Measurements from ENCODE around the gene NPLOC4.
"Not testable (repeated sequence)": the region's sequence is repeated elsewhere in the genome, so short reads cannot be mapped to it uniquely, and the experiment has no call there.

NPLOC4 gene

DNA sequence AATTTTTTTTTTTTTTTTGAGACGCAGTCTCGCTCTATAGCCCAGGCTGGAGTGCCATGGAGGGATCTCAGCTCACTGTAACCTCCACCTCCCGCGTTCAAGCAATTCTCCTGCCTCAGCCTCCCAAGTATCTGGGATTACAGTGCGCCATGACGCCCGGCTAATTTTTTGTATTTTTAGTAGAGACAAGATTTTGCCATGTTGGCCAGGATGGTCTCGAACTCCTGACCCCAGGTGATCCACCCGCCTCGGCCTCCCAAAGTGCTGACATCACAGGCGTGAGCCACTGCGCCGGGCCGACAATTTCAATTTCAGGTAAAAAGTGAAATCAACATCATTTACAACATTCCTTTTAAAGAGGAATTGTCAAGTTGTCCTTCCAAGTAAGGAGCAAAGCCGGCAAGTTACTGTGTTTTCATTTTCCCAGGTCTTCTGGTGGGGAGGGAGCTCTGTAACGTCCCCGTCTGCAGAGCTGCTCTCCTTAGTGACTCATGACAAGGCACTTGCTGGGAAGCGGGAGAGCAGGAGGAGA, 873 bp downstream of the NPLOC4 start:
- TF ChIP-seq, protein P1, sequence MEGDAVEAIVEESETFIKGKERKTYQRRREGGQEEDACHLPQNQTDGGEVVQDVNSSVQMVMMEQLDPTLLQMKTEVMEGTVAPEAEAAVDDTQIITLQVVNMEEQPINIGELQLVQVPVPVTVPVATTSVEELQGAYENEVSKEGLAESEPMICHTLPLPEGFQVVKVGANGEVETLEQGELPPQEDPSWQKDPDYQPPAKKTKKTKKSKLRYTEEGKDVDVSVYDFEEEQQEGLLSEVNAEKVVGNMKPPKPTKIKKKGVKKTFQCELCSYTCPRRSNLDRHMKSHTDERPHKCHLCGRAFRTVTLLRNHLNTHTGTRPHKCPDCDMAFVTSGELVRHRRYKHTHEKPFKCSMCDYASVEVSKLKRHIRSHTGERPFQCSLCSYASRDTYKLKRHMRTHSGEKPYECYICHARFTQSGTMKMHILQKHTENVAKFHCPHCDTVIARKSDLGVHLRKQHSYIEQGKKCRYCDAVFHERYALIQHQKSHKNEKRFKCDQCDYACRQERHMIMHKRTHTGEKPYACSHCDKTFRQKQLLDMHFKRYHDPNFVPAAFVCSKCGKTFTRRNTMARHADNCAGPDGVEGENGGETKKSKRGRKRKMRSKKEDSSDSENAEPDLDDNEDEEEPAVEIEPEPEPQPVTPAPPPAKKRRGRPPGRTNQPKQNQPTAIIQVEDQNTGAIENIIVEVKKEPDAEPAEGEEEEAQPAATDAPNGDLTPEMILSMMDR (IDR thresholded peaks at IDR 0.05; ENCODE audit: borderline replicate concordance, insufficient read depth, low read depth, low read length) = no peak
- H3K4me3 ChIP-seq (ENCODE audit: low read depth, low read length) = peak overlapping the region; percentile 89

DNA sequence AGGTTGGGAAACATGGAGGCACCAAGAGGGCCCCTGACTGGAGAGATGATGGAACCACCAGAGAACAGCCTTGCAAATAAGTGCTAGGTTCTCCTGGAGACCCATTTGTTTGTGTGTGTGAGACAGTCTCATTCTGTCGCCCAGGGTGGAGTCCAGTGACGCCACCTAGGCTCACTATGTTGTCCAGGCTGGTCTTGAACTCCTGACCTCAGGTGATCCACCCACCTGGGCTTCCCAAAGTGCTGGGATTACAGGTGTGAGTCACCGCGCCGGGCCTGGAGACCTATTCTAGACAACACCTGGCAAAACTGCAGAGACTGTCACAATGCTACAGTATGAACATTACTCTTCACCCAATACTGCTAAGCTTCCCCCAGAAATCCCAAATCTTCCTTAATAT, 1.5 kb downstream of the NPLOC4 start:
- TF ChIP-seq, protein P1 (IDR thresholded peaks at IDR 0.05; ENCODE audit: borderline replicate concordance, insufficient read depth, low read depth, low read length) = no peak
- no peak overlapping the region for H3K4me3 ChIP-seq (ENCODE audit: low read depth, low read length)

DNA sequence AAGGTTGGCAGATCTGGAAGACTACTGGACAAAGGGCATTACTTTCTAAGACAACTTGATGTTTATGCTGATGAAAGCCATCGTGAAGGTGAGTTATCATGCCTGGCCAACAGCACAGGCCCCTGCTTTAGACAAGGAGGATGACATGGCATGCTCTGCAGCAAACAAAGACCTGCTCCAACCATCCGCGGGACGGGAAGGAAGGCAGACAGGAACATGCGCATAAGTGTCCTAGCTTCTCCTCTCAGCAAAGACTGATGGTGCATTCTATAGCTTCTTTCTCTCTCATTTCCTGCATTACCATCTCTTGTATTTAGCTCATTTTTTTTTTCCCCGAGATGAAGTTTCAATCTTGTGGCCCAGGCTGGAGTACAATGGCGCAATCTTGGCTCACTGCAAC, 5.4 kb downstream of the NPLOC4 start:
- no peak overlapping the region for H3K4me3 ChIP-seq (ENCODE audit: low read depth, low read length)
- TF ChIP-seq, protein P1 (IDR thresholded peaks at IDR 0.05; ENCODE audit: borderline replicate concordance, insufficient read depth, low read depth, low read length) = no peak

DNA sequence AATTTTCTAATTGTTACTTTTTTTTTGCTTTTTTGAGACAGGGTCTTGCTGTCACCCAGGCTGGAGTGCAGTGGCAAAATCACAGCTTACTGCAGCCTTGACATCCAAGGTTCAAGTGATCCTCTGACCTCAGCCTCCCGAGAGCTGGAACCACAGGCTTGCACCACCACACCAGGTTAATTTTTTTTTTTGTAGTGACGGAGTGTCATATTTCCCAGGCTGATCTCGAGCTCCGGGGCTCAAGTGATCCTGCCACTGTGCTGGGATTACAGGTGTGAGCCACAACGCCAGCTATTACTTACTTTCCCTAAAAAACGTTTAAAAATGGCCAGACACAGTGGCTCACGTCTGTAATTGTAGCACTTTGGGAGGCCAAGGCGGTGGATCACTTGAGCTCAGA, 6.6 kb downstream of the NPLOC4 start:
- H3K4me3 ChIP-seq (ENCODE audit: low read depth, low read length) = no peak overlapping the region
- TF ChIP-seq, protein P1 (IDR thresholded peaks at IDR 0.05; ENCODE audit: borderline replicate concordance, insufficient read depth, low read depth, low read length) = no peak

DNA sequence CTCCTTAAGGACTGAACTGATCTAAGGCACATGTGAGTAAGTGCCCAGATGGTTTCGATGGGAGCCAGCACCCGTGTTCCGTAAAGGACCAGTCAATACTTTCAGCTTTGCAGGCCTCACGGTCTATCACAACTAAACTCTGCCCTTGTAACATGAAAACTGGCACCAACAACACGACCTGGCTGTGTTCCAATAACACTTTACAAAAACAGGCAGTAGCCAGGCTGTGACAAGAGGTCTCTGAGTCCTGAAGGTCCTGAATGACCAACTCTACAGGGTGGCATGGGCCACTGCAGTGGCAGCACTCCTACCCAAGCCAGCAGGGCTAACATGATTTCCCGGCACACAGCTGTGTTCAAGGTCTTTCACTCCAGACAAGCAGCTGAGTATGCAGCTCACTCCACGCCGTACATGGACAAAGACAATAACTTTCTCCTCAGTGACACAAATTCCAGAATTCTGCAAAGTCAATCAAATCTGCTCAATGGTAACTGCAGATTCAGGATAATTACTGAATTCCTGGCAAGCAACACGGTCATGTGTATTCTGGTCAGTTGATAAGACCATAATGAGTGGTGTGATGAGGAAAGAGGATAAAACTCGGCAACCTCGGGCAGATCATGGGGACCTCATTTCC, 15.3 kb downstream of the NPLOC4 start:
- no peak overlapping the region for H3K4me3 ChIP-seq (ENCODE audit: low read depth, low read length)
- TF ChIP-seq, protein P1 (IDR thresholded peaks at IDR 0.05; ENCODE audit: borderline replicate concordance, insufficient read depth, low read depth, low read length) = no peak

DNA sequence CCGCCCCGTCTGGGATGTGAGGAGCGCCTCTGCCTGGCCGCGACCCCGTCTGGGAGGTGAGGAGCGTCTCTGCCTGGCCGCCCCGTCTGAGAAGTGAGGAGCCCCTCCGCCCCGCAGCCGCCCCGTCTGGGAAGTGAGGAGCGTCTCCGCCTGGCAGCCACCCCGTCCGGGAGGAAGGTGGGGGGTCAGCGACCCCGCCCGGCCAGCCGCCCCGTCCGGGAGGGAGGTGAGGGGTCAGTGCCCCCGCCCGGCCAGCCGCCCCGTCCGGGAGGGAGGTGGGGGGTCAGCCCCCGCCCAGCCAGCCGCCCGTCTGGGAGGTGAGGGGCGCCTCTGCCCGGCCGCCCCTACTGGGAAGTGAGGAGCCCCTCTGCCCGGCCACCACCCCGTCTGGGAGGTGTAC, 18.6 kb downstream of the NPLOC4 start:
- not testable (repeated sequence) for H3K4me3 ChIP-seq (ENCODE audit: low read depth, low read length)

DNA sequence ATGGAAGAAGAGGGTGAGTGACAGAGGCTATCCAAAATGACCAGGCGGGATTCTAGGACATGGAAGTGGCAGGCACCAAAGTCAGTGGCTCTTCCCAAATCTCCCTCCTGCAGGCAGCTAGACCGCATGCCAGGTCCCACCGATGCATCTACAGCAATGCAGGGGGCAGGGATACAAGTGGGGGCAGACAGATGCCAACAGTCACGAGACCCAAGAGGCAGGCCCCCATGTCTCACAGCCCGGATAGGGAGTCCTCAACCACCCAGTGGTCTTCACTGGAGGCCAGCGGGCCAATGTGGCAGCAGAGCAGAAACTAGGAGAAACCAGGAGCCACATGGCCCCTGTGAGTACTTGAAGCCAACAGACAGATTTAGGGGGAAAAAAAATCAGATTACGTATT, 20.0 kb downstream of the NPLOC4 start:
- TF ChIP-seq, protein P1 (IDR thresholded peaks at IDR 0.05; ENCODE audit: borderline replicate concordance, insufficient read depth, low read depth, low read length) = no peak

More for the DNA sequence above, 20.0 kb downstream of the NPLOC4 start:
- H3K4me3 ChIP-seq (ENCODE audit: low read depth, low read length) = no peak overlapping the region
